ENCODE measurements around the gene SLC17A7. TPM values are rescaled to one million over a fixed set of nuclear protein-coding genes. Genes with fewer than 3 reads are reported as not detected.

Gene SLC17A7
- total and polyA plus RNA-seq, 2 of the 13 experiments (the other 11 are each of a cell fraction or from before 2014, with no cell fraction given) = 0.32 TPM; not detected in 1

- no peak for TF ChIP-seq ZNF574 (CRISPR knock-in tag; IDR thresholded peaks at IDR 0.05)
- no peak for TF ChIP-seq ZNF550 (CRISPR knock-in tag; IDR thresholded peaks at IDR 0.05; ENCODE audit: borderline replicate concordance)
- TF ChIP-seq, protein P1, sequence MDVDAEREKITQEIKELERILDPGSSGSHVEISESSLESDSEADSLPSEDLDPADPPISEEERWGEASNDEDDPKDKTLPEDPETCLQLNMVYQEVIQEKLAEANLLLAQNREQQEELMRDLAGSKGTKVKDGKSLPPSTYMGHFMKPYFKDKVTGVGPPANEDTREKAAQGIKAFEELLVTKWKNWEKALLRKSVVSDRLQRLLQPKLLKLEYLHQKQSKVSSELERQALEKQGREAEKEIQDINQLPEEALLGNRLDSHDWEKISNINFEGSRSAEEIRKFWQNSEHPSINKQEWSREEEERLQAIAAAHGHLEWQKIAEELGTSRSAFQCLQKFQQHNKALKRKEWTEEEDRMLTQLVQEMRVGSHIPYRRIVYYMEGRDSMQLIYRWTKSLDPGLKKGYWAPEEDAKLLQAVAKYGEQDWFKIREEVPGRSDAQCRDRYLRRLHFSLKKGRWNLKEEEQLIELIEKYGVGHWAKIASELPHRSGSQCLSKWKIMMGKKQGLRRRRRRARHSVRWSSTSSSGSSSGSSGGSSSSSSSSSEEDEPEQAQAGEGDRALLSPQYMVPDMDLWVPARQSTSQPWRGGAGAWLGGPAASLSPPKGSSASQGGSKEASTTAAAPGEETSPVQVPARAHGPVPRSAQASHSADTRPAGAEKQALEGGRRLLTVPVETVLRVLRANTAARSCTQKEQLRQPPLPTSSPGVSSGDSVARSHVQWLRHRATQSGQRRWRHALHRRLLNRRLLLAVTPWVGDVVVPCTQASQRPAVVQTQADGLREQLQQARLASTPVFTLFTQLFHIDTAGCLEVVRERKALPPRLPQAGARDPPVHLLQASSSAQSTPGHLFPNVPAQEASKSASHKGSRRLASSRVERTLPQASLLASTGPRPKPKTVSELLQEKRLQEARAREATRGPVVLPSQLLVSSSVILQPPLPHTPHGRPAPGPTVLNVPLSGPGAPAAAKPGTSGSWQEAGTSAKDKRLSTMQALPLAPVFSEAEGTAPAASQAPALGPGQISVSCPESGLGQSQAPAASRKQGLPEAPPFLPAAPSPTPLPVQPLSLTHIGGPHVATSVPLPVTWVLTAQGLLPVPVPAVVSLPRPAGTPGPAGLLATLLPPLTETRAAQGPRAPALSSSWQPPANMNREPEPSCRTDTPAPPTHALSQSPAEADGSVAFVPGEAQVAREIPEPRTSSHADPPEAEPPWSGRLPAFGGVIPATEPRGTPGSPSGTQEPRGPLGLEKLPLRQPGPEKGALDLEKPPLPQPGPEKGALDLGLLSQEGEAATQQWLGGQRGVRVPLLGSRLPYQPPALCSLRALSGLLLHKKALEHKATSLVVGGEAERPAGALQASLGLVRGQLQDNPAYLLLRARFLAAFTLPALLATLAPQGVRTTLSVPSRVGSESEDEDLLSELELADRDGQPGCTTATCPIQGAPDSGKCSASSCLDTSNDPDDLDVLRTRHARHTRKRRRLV (CRISPR knock-in tag; IDR thresholded peaks at IDR 0.05) = 0 out of 2 replicates have a peak, but pooled peaks have one; percentile 9
- no peak for TF ChIP-seq ZNF558 (CRISPR knock-in tag; IDR thresholded peaks at IDR 0.05; ENCODE audit: borderline replicate concordance)
- TF ChIP-seq YY1 (IDR thresholded peaks at IDR 0.05; ENCODE audit: insufficient read depth, insufficient replicate concordance, low read depth, low read length) = no peak
- TF ChIP-seq ZNF562 (CRISPR knock-in tag; IDR thresholded peaks at IDR 0.05; ENCODE audit: borderline replicate concordance) = no peak
- TF ChIP-seq ZNF670 (CRISPR knock-in tag; IDR thresholded peaks at IDR 0.05; ENCODE audit: borderline replicate concordance) = peak; percentile 56; the same call in 1 of the 2 replicates
- peak; percentile 12; the same call in 1 of the 2 replicates for TF ChIP-seq MIXL1 (CRISPR knock-in tag; IDR thresholded peaks at IDR 0.05)
- no peak for TF ChIP-seq IKZF5 (CRISPR knock-in tag; IDR thresholded peaks at IDR 0.05)
- TF ChIP-seq PAF1 (CRISPR knock-in tag; IDR thresholded peaks at IDR 0.05) = 0 out of 2 replicates have a peak, but pooled peaks have one; percentile 20
- no peak for TF ChIP-seq ZBTB38 (CRISPR knock-in tag; IDR thresholded peaks at IDR 0.05)
- no peak for TF ChIP-seq ZNF354B (CRISPR knock-in tag; IDR thresholded peaks at IDR 0.05)
- no peak for TF ChIP-seq ARID3A (IDR thresholded peaks at IDR 0.05; ENCODE audit: low read depth, low read length)
- no peak for TF ChIP-seq ELF1 (CRISPR knock-in tag; IDR thresholded peaks at IDR 0.05)
- TF ChIP-seq ZFYVE20 (CRISPR knock-in tag; IDR thresholded peaks at IDR 0.05; ENCODE audit: borderline replicate concordance, low read depth) = no peak
- no peak for TF ChIP-seq GMEB2 (CRISPR knock-in tag; IDR thresholded peaks at IDR 0.05; ENCODE audit: low read depth)
Measured at GRCh38 chr19:49488046-49488862, 46.9 kb upstream of the SLC17A7 start (continued).
